GM21576 (cell line): Measurements from ENCODE around the gene UNC93A.
"Not testable (repeated sequence)": the region's sequence is repeated elsewhere in the genome, so short reads cannot be mapped to it uniquely, and the experiment has no call there.

ENCODE experiments used
- ATAC-seq: cut with Tn5 transposase; IDR thresholded peaks from one replicate; pipeline ENCODE4 v1.9.1; 2021; ENCODE audit warnings: mild to moderate bottlenecking, moderate library complexity; ENCODE audit not compliant: unreplicated experiment

UNC93A gene

GRCh38 chr6:167290786-167291622 lies at the start of gene UNC93A:
Gene UNC93A (plus strand): TSS chr6:167291315. CDS start chr6:167291490, 175 bp downstream.
- no peak for ATAC-seq

- not testable (repeated sequence) for ATAC-seq
Measured at GRCh38 chr6:167241321-167242134, 49.6 kb upstream of the UNC93A start.

- not testable (repeated sequence) for ATAC-seq
Measured at GRCh38 chr6:167242135-167242506, 49.0 kb upstream of the UNC93A start.

GRCh38 chr6:167242511-167243051 lies 48.5 kb upstream of the UNC93A start:
- ATAC-seq: not testable (repeated sequence)

- ATAC-seq: no peak
Measured at GRCh38 chr6:167244064-167244960, 46.8 kb upstream of the UNC93A start.

- no peak for ATAC-seq
Measured at GRCh38 chr6:167244991-167245390, 46.1 kb upstream of the UNC93A start.

GRCh38 chr6:167245591-167245990 lies 45.5 kb upstream of the UNC93A start:
- no peak for ATAC-seq

- no peak for ATAC-seq
Measured at GRCh38 chr6:167247814-167248595, 43.1 kb upstream of the UNC93A start.

GRCh38 chr6:167248878-167249455 lies 42.1 kb upstream of the UNC93A start:
- ATAC-seq: not testable (repeated sequence)

- no peak for ATAC-seq
Measured at GRCh38 chr6:167252271-167252670, 38.8 kb upstream of the UNC93A start.

GRCh38 chr6:167255918-167256553 lies 35.1 kb upstream of the UNC93A start:
- ATAC-seq: no peak

GRCh38 chr6:167258646-167259045 lies 32.5 kb upstream of the UNC93A start:
- no peak for ATAC-seq

- not testable (repeated sequence) for ATAC-seq
Measured at GRCh38 chr6:167266057-167266829, 24.9 kb upstream of the UNC93A start.

GRCh38 chr6:167266830-167267555 lies 24.1 kb upstream of the UNC93A start:
- ATAC-seq: no peak

- ATAC-seq: not testable (repeated sequence)
Measured at GRCh38 chr6:167267556-167267898, 23.6 kb upstream of the UNC93A start.

- ATAC-seq: no peak
Measured at GRCh38 chr6:167267921-167268401, 23.2 kb upstream of the UNC93A start.

GRCh38 chr6:167268683-167269280 lies 22.3 kb upstream of the UNC93A start:
- ATAC-seq: no peak
